HEK293T (cell line): ENCODE measurements around the gene FOXP3.
"Not testable (repeated sequence)": the region's sequence is repeated elsewhere in the genome, so short reads cannot be mapped to it uniquely, and the experiment has no call there.

Experiments used
- CTCF ChIA-PET: fragments of 350-600 bp; formaldehyde crosslinking; extraction: SDS; loops from one replicate; lab custom pipeline; 2021; ENCODE audit warnings: antibody characterized with exemption, inconsistent platforms; lab: Yijun Ruan, JAX
- POLR2A ChIA-PET: fragments of 350-600 bp; formaldehyde crosslinking; extraction: SDS; loops from one replicate; lab custom pipeline; 2020; ENCODE audit warnings: antibody characterized with exemption, inconsistent platforms; lab: Yijun Ruan, JAX
- DNase-seq: peaks from one replicate; pipeline ENCODE4 v3.0.0; 2012; ENCODE audit warnings: mixed read lengths; ENCODE audit errors: extremely low spot score
- ARNT ChIP-seq: fragments of 450-650 bp; IDR thresholded peaks from 2 replicates; pipeline ENCODE4 v1.6.1; 2017; ENCODE audit warnings: mild to moderate bottlenecking
- BHLHE40 ChIP-seq: fragments of 450-650 bp; IDR thresholded peaks from 2 replicates; pipeline ENCODE4 v1.6.1; 2016; ENCODE audit warnings: mild to moderate bottlenecking, moderate library complexity, borderline replicate concordance
- CTBP1 ChIP-seq: fragments of 450-650 bp; IDR thresholded peaks from 2 replicates; pipeline ENCODE4 v1.6.1; 2016; ENCODE audit warnings: borderline replicate concordance
- ELF4 ChIP-seq: fragments of 450-650 bp; IDR thresholded peaks from 2 replicates; pipeline ENCODE4 v1.6.1; 2017; ENCODE audit warnings: antibody characterized with exemption
- FOXA1 ChIP-seq: fragments of 450-650 bp; IDR thresholded peaks from 2 replicates; pipeline ENCODE4 v1.6.1; 2016; ENCODE audit warnings: mild to moderate bottlenecking
- FOXK2 ChIP-seq: fragments of 450-650 bp; IDR thresholded peaks from 2 replicates; pipeline ENCODE4 v1.6.1; 2016; ENCODE audit warnings: mild to moderate bottlenecking
- FOXM1 ChIP-seq: fragments of 450-650 bp; IDR thresholded peaks from 2 replicates; pipeline ENCODE4 v1.6.1; 2017; ENCODE audit warnings: mild to moderate bottlenecking, borderline replicate concordance
- HDGF ChIP-seq: fragments of 450-650 bp; IDR thresholded peaks from 2 replicates; pipeline ENCODE4 v1.6.1; 2017; ENCODE audit warnings: antibody characterized with exemption, borderline replicate concordance
- L3MBTL2 ChIP-seq: fragments of 450-650 bp; conservative IDR thresholded peaks from 2 replicates; pipeline ENCODE4 v1.6.1; 2016; ENCODE audit warnings: mild to moderate bottlenecking
- LEF1 ChIP-seq: fragments of 450-650 bp; IDR thresholded peaks from 2 replicates; pipeline ENCODE4 v1.6.1; 2017; ENCODE audit warnings: mild to moderate bottlenecking, borderline replicate concordance
- NFRKB ChIP-seq: fragments of 450-650 bp; IDR thresholded peaks from 2 replicates; pipeline ENCODE4 v1.6.1; 2016; ENCODE audit warnings: mild to moderate bottlenecking, moderate library complexity
- SP1 ChIP-seq: fragments of 450-650 bp; IDR thresholded peaks from 2 replicates; pipeline ENCODE4 v1.6.1; 2017
- SUZ12 ChIP-seq: fragments of 450-650 bp; IDR thresholded peaks from 2 replicates; pipeline ENCODE4 v1.6.1; 2016; ENCODE audit warnings: mild to moderate bottlenecking
- TARDBP ChIP-seq: fragments of 450-650 bp; IDR thresholded peaks from 2 replicates; pipeline ENCODE4 v1.6.1; 2016
- ZNF384 ChIP-seq: fragments of 450-650 bp; IDR thresholded peaks from 2 replicates; pipeline ENCODE4 v1.6.1; 2016
- TF ChIP-seq, protein P1 (sequence below): fragments of 450-650 bp; IDR thresholded peaks from 2 replicates; pipeline ENCODE4 v1.6.1; 2016

Gene FOXP3, protein sequence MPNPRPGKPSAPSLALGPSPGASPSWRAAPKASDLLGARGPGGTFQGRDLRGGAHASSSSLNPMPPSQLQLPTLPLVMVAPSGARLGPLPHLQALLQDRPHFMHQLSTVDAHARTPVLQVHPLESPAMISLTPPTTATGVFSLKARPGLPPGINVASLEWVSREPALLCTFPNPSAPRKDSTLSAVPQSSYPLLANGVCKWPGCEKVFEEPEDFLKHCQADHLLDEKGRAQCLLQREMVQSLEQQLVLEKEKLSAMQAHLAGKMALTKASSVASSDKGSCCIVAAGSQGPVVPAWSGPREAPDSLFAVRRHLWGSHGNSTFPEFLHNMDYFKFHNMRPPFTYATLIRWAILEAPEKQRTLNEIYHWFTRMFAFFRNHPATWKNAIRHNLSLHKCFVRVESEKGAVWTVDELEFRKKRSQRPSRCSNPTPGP

DNA sequence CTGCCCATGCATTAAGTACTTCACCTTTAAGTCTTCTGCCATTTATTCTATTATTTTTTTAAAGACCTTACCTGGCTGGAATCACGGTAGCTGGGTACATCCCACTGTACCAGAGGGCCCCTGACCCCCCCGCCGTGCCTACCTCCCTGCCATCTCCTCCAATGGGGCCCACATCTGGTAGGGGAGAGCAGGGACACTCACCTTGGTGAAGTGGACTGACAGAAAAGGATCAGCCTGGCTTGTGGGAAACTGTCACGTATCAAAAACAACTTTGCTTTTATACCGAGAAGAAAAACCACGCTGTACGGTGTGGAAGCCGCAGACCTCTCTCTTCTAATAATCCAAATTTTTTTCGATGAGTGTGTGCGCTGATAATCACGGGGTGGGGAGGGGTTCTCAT lies at the start of gene FOXP3:
TSS of gene FOXP3 (minus strand) at position 251 of the 400 bp plus-strand sequence. CDS start 6,205 bp downstream, outside the sequence.
- POLR2A ChIA-PET: no interaction called here
- no peak for DNase-seq
- TF ChIP-seq CTBP1: no peak
- TF ChIP-seq BHLHE40: no peak
- TF ChIP-seq SP1: no peak
- TF ChIP-seq ELF4: no peak
- TF ChIP-seq HDGF: no peak
- no peak for TF ChIP-seq FOXM1
- no peak for TF ChIP-seq NFRKB
- no peak for TF ChIP-seq FOXA1
- no peak for TF ChIP-seq L3MBTL2
- CTCF ChIA-PET: no interaction called here

DNA sequence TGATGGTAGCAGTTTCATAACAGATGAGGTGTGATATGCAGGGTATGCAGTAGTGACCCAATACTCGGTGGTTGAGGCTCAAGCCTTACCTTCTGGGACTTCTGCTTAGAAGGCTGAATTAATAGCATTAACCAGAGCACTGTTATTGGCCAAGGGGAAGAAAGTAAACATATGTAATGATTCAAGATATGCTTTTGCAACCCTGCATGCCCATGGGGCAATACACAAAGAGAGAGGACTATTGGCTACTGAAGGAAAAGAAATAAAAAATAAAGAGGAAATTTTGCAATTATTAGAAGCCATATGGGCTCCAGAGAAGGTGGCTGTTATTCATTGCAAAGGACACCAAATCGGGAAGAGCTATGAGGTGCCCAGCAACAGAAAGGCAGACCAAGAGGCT lies 47.7 kb upstream of the FOXP3 start:
- CTCF ChIA-PET: no interaction called here
- no peak for TF ChIP-seq ARNT
- no peak for TF ChIP-seq BHLHE40
- TF ChIP-seq L3MBTL2: no peak
- no peak for TF ChIP-seq ELF4
- no peak for TF ChIP-seq FOXA1
- TF ChIP-seq LEF1: no peak
- no peak for TF ChIP-seq FOXM1
- TF ChIP-seq FOXK2: no peak
- no peak for TF ChIP-seq ZNF384
- TF ChIP-seq NFRKB: no peak
- no peak for TF ChIP-seq SUZ12
- no peak for TF ChIP-seq CTBP1
- TF ChIP-seq SP1: no peak
- no peak for TF ChIP-seq TARDBP
- TF ChIP-seq, protein P1, sequence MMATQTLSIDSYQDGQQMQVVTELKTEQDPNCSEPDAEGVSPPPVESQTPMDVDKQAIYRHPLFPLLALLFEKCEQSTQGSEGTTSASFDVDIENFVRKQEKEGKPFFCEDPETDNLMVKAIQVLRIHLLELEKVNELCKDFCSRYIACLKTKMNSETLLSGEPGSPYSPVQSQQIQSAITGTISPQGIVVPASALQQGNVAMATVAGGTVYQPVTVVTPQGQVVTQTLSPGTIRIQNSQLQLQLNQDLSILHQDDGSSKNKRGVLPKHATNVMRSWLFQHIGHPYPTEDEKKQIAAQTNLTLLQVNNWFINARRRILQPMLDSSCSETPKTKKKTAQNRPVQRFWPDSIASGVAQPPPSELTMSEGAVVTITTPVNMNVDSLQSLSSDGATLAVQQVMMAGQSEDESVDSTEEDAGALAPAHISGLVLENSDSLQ: no peak
- no peak for TF ChIP-seq HDGF
- DNase-seq: no peak
- POLR2A ChIA-PET: no interaction called here

DNA sequence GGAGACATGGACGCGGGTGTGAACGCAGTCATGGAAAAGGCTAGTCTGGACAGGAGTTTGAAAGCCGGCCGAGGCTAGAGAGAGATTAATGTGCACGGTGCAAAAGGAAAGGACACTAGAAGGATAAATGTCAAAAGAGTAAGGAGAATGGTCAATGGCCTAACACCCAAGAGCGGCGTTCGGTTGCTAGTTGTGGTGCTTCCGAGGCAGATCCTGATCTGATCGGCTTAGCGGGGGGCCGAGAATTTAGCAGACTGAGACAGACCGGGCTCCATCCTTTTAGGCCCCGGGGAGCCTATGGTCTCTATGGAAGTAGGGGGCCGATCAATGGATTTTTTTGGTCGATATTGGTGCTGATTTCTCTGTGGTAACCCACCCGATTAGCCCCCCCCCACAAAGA lies 45.9 kb upstream of the FOXP3 start:
- DNase-seq: no peak
- TF ChIP-seq ELF4 (no peak), L3MBTL2 (no peak), ARNT (no peak), NFRKB (no peak), HDGF (no peak), FOXK2 (no peak), CTBP1 (no peak), SP1 (no peak), TARDBP (no peak), FOXM1 (no peak), ZNF384 (no peak), FOXA1 (no peak), SUZ12 (no peak), LEF1 (no peak), BHLHE40 (no peak)
- TF ChIP-seq, protein P1: no peak
- CTCF ChIA-PET: no interaction called here
- POLR2A ChIA-PET: no interaction called here

DNA sequence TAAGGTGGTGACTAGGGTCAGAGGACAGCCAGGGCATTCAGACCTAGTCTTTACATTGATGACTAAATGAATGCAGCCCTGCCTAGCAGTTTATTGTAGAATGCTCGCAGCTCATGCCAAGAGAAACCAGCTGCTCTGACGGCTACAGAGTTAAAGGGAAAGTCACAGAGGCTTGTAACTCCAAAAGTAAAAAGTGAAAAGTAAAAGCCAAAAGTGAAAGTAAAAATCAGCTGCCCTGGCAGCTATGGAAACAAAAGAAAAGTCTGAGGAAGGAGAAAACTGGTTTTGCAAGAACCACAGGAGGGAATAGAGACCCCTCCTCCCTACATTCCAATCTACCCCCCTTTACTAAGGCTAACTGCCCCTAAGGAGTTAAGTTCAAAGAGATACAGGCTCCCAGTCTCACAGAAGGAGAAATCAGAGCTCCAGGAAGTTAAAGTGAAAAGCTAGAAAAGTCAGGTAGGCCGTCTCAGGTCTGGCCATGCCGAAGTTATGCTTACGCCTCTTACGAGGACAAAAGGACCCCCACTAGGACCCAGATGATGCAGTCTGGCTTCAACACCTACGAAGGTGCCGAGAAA lies 45.0 kb upstream of the FOXP3 start:
- CTCF ChIA-PET: no interaction called here
- TF ChIP-seq LEF1 (no peak), FOXM1 (no peak), HDGF (no peak), ELF4 (no peak), SUZ12 (no peak), ARNT (no peak), SP1 (no peak), FOXA1 (no peak), ZNF384 (no peak), FOXK2 (no peak), BHLHE40 (no peak), TARDBP (no peak), L3MBTL2 (no peak)
- TF ChIP-seq, protein P1: no peak
- POLR2A ChIA-PET: no interaction called here
- DNase-seq: no peak

DNA sequence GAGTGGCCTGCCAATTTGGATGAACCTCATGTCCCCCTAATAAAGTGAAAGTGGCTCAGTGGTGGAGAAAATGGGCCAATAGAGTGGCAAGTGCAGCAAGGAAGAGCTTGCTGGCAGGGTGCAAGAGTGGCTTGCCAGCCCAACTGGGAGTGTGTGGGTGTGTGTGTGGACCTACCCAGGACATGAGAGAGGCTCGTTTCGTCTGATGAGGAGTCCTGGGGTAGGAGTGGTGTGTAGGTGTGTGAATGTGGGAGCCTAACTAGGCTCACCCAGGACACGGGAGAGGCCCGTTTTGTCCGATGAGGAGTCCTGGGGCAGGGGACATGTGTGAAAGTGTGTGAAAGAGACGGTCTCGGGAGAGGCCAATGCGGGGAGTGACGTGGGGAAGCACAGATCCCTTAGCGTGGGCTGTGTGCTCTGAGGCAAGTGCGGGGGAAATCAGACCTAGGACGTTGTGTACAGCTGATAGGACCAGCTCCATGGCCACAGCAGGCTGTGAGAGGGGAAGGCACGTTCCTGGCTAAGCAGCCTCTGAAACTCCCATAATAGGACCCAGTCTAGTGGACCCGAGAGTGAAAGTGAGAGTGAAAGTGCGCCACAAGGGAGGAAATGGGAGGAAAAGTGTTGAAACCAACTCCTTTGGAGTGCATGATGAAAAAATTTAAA lies 44.2 kb upstream of the FOXP3 start:
- DNase-seq: no peak
- TF ChIP-seq ARNT (no peak), FOXA1 (no peak), FOXK2 (no peak)
- TF ChIP-seq, protein P1: no peak
- CTCF ChIA-PET: no interaction called here
- POLR2A ChIA-PET: no interaction called here

DNA sequence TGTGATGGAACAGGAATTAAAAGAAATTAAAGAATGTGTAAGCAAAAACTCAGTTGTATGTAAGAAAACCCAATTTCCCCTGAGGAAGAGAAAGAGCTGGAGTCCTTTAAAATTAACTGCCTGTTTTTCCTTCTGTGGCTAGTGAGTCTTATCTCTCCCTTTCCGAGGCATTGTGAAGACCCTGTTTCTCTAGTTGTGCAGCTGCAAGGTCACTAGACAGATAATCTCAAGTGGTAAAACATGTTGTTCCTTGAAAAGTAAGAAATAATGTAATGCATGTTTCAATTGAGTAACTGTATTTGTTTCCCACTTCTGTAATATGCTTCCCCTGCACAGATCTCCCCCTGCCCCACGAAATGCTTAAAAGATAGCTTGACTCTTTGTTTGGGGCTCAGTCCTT lies 43.3 kb upstream of the FOXP3 start:
- POLR2A ChIA-PET: not testable (repeated sequence)

More for the DNA sequence above, 43.3 kb upstream of the FOXP3 start:
- CTCF ChIA-PET, DNase-seq: not testable (repeated sequence)
